Activated CD8-positive, alpha-beta T cell treated with anti-CD3 and anti-CD28 coated beads for 36 hours (primary cell): ENCODE measurements around the gene CRHR2. TPM values are rescaled to one million over a fixed set of nuclear protein-coding genes. Genes with fewer than 3 reads are reported as not detected.

Source experiments
- ATAC-seq: fragments of 200-7000 bp; cut with Tn5 transposase; one replicate; pipeline ENCODE4 v1.10.0; 2021; ENCODE audit warnings: mild to moderate bottlenecking, moderate library complexity
- CTCF ChIA-PET: fragments of 350-600 bp; sonication (Branson Sonifier 250); formaldehyde crosslinking; loops from one replicate; lab custom pipeline; 2021; ENCODE audit warnings: antibody characterized with exemption; lab: Charles Lee
- POLR2A ChIA-PET: fragments of 350-600 bp; sonication (Branson Sonifier 250); formaldehyde crosslinking; loops from one replicate; lab custom pipeline; 2021; ENCODE audit warnings: antibody characterized with exemption; lab: Charles Lee
- DNase-seq: peaks from one replicate; pipeline ENCODE4 v3.0.0-alpha.2; 2020
- H3K27ac Mint-ChIP-seq: one replicate; pipeline ENCODE4 v1.8.0; 2021; ENCODE audit warnings: mild to moderate bottlenecking, mixed read lengths
- H3K27me3 Mint-ChIP-seq: one replicate; pipeline ENCODE4 v1.8.0; 2021; ENCODE audit warnings: mixed read lengths
- H3K36me3 Mint-ChIP-seq: one replicate; pipeline ENCODE4 v1.8.0; 2021; ENCODE audit warnings: low read depth, mixed read lengths
- H3K4me1 Mint-ChIP-seq: one replicate; pipeline ENCODE4 v1.8.0; 2021; ENCODE audit warnings: low read depth, mixed read lengths
- H3K4me3 Mint-ChIP-seq: one replicate; pipeline ENCODE4 v1.8.0; 2021; ENCODE audit warnings: mild to moderate bottlenecking, moderate library complexity, mixed read lengths
- H3K9me3 Mint-ChIP-seq: one replicate; pipeline ENCODE4 v1.8.0; 2021; ENCODE audit warnings: mixed read lengths
- intact Hi-C: fragments of 100-400 bp; cut with micrococcal nuclease; formaldehyde crosslinking; loops from one replicate; pipeline ENCODE4 v1.10.0; 2022
- total RNA-seq, 2 experiments: library from RNA; stranded (reverse); gene quantifications; one replicate each; pipeline ENCODE4 v1.2.3, GENCODE V29; 2021
- TF ChIP-seq, protein P1 (sequence below): fragments of 200-600 bp; IDR thresholded peaks from one replicate; pipeline ENCODE4 v1.8.0; 2022; ENCODE audit warnings: antibody characterized with exemption, mild to moderate bottlenecking

CRHR2 gene
- total RNA-seq, 2 experiments from 2014 or later, result not detected

DNA sequence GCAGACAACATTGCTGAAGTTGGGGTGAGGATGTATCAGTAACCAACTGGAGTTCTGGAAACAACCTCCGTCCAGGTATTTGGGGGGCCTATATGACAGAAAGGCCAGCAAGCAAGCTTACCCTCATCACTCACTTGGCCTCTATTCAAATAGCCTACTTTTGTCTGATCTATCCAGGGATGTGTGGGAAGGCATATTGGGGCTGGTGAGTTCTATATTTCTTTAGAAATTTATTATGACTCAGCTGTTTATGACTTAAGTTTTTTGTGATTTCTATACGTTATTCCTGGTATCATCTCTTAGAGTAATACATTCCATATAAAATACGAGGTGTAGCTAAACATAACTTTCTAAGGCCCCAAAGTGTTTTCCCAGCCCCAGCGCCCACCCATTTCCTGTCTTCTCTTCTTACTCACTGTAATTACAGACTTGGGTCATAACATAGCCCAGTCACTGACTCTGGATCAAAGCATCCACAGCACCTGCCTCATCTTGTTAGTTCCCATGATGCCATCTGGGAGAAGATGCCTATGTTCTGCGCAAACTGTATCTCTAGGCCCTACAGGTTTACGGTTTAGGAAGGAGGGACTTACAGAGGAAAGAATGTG lies 69.5 kb downstream of the CRHR2 start:
- TF ChIP-seq, protein P1, sequence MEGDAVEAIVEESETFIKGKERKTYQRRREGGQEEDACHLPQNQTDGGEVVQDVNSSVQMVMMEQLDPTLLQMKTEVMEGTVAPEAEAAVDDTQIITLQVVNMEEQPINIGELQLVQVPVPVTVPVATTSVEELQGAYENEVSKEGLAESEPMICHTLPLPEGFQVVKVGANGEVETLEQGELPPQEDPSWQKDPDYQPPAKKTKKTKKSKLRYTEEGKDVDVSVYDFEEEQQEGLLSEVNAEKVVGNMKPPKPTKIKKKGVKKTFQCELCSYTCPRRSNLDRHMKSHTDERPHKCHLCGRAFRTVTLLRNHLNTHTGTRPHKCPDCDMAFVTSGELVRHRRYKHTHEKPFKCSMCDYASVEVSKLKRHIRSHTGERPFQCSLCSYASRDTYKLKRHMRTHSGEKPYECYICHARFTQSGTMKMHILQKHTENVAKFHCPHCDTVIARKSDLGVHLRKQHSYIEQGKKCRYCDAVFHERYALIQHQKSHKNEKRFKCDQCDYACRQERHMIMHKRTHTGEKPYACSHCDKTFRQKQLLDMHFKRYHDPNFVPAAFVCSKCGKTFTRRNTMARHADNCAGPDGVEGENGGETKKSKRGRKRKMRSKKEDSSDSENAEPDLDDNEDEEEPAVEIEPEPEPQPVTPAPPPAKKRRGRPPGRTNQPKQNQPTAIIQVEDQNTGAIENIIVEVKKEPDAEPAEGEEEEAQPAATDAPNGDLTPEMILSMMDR, result no peak
- ChIA-PET CTCF (interaction anchor here (0.7 to 1.7 kb wide), 3 partner anchors 15 to 127 kb away, joined by 3 to 5 read pairs (median 4); no protein-coding TSS in a partner anchor), POLR2A (interaction anchor here (1.0 to 3.1 kb wide), 5 partner anchors 8 to 19 kb away, joined by 3 to 14 read pairs (median 7); no protein-coding TSS in a partner anchor)
- H3K36me3 Mint-ChIP-seq, result peaks cover 82% of the 10 kb centered on the region
- H3K4me3 Mint-ChIP-seq, result no peak overlapping the region
- DNase-seq (peak; percentile 44), ATAC-seq (peak; percentile 64)
- intact Hi-C loops, result no loop called here
- peak overlapping the region; percentile 69 for H3K27ac Mint-ChIP-seq
- H3K9me3 Mint-ChIP-seq, result no peaks in the 10 kb centered on the region
- peaks cover 39% of the 10 kb centered on the region for H3K4me1 Mint-ChIP-seq
- no peaks in the 10 kb centered on the region for H3K27me3 Mint-ChIP-seq

DNA sequence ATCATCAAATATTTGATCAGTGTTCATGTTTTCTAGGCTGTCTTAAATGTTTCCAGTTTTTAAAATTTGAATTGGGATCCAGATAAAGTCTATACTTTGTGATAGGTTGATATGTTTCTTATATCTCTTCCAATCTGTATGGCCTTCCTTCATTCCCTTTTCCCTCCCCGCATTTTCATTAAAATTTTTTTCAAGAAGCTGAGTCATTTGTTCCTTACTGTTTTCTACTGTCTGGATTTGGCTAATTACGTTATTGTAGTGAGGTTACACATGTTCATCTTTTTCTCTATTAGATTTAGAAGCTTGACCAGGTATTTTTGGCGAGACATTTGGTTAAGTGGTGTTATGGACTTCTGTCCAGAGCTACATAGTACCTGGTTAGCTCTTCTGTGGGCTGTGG lies 76.4 kb downstream of the CRHR2 start:
- no peak for ATAC-seq
- Mint-ChIP-seq H3K27me3 (no peaks in the 10 kb centered on the region), H3K27ac (no peak overlapping the region), H3K4me3 (no peak overlapping the region), H3K9me3 (no peaks in the 10 kb centered on the region), H3K4me1 (peaks cover 38% of the 10 kb centered on the region), H3K36me3 (peaks cover 76% of the 10 kb centered on the region)
- ChIA-PET POLR2A (interaction anchor here (1.0 to 3.0 kb wide), 3 partner anchors 8 to 12 kb away, joined by 4 to 14 read pairs (median 7); no protein-coding TSS in a partner anchor), CTCF (no interaction called here)
- DNase-seq, result no peak
- intact Hi-C loops, result no loop called here
- TF ChIP-seq, protein P1, result no peak

DNA sequence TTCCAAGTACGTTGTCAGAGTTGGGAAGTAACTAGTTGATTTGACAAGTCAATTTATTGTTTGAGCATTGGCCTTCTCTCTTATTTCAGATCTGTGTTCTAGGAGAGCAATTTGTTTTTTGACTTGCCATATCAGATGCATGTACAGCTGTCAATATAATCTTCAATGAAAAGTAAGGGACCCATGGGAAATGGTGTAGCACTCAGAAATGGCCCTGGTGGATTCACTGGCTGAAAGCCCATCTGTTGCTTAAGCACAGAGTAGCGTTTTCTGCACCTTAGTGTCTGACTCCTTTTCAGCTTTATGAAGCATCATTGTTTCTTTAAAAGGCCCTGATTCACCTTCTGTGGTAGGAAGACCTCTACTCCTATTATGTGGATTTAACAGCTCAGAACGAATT lies 77.4 kb downstream of the CRHR2 start:
- ChIA-PET POLR2A (interaction anchor here (1.0 to 3.0 kb wide), 3 partner anchors 9 to 24 kb away, joined by 3 to 14 read pairs (median 6); no protein-coding TSS in a partner anchor), CTCF (interaction anchor here (0.6 to 1.6 kb wide), 4 partner anchors 10 to 135 kb away, joined by 3 to 6 read pairs (median 4); no protein-coding TSS in a partner anchor)
- TF ChIP-seq, protein P1, result no peak
- Mint-ChIP-seq H3K27ac (no peak overlapping the region), H3K9me3 (no peaks in the 10 kb centered on the region), H3K4me1 (peaks cover 42% of the 10 kb centered on the region), H3K27me3 (no peaks in the 10 kb centered on the region), H3K4me3 (no peak overlapping the region), H3K36me3 (peaks cover 79% of the 10 kb centered on the region)
- DNase-seq, result no peak
- intact Hi-C loops, result no loop called here
- no peak for ATAC-seq

Other genes starting within 250 kb of the CRHR2 start
- 10 to 100 TPM; 11.5 to 12.5 TPM for gene NOD1, start 203.7 kb downstream of the CRHR2 start, total RNA-seq
- gene GGCT, start 177.6 kb downstream of the CRHR2 start, total RNA-seq, result 10 to 100 TPM; 78.6 to 78.7 TPM
- gene GARS1, start 87.6 kb downstream of the CRHR2 start, total RNA-seq, result 100 to 1,000 TPM; 338 to 354 TPM
- not detected for gene INMT, start 69.7 kb upstream of the CRHR2 start, total RNA-seq
- 1 to 10 TPM; 1.3 to 1.7 TPM for gene MINDY4, start 89.0 kb upstream of the CRHR2 start, total RNA-seq
- under 1 TPM; 0.22 to 0.27 TPM for gene AQP1, start 229.4 kb upstream of the CRHR2 start, total RNA-seq